ENCODE data around the gene EXOG.

Gene EXOG

GRCh38 chr3:38459499-38460048, 36.6 kb upstream of the EXOG start:
- DNase-seq: no peak
- no peak for TF ChIP-seq POLR2A (IDR thresholded peaks at IDR 0.05; ENCODE audit: low read length)
- no peak for TF ChIP-seq GATA1 (IDR thresholded peaks at IDR 0.05; ENCODE audit: low read depth, low read length)

GRCh38 chr3:38460377-38461270, 35.5 kb upstream of the EXOG start:
- no peak for DNase-seq
- no peak for TF ChIP-seq POLR2A (IDR thresholded peaks at IDR 0.05; ENCODE audit: low read length)
- no peak for TF ChIP-seq GATA1 (IDR thresholded peaks at IDR 0.05; ENCODE audit: low read depth, low read length)

GRCh38 chr3:38465588-38466154, 30.5 kb upstream of the EXOG start:
- no peak for DNase-seq
- TF ChIP-seq POLR2A (IDR thresholded peaks at IDR 0.05; ENCODE audit: low read length) (no peak), GATA1 (IDR thresholded peaks at IDR 0.05; ENCODE audit: low read depth, low read length) (no peak)

GRCh38 chr3:38468765-38469164, 27.4 kb upstream of the EXOG start:
- no peak for TF ChIP-seq POLR2A (IDR thresholded peaks at IDR 0.05; ENCODE audit: low read length)
- no peak for DNase-seq

- TF ChIP-seq GATA1 (IDR thresholded peaks at IDR 0.05; ENCODE audit: low read depth, low read length) (no peak), POLR2A (IDR thresholded peaks at IDR 0.05; ENCODE audit: low read length) (no peak)
- no peak for DNase-seq
Measured at GRCh38 chr3:38469852-38470251, 26.3 kb upstream of the EXOG start.

GRCh38 chr3:38471260-38471857, 24.8 kb upstream of the EXOG start:
- DNase-seq: no peak
- TF ChIP-seq POLR2A (IDR thresholded peaks at IDR 0.05; ENCODE audit: low read length) (no peak), GATA1 (IDR thresholded peaks at IDR 0.05; ENCODE audit: low read depth, low read length) (no peak)

- no peak for TF ChIP-seq GATA1 (IDR thresholded peaks at IDR 0.05; ENCODE audit: low read depth, low read length)
- no peak for TF ChIP-seq POLR2A (IDR thresholded peaks at IDR 0.05; ENCODE audit: low read length)
- DNase-seq: no peak
Measured at GRCh38 chr3:38472342-38472741, 23.8 kb upstream of the EXOG start.

- TF ChIP-seq POLR2A (IDR thresholded peaks at IDR 0.05; ENCODE audit: low read length) (no peak), GATA1 (IDR thresholded peaks at IDR 0.05; ENCODE audit: low read depth, low read length) (no peak)
Measured at GRCh38 chr3:38473229-38473628, 22.9 kb upstream of the EXOG start.

GRCh38 chr3:38474928-38475605, 21.1 kb upstream of the EXOG start:
- TF ChIP-seq GATA1 (IDR thresholded peaks at IDR 0.05; ENCODE audit: low read depth, low read length): no peak
- no peak for TF ChIP-seq POLR2A (IDR thresholded peaks at IDR 0.05; ENCODE audit: low read length)
- no peak for DNase-seq

More at GRCh38 chr3:38473229-38473628, 22.9 kb upstream of the EXOG start:
- DNase-seq: no peak

GRCh38 chr3:38475716-38476115, 20.4 kb upstream of the EXOG start:
- DNase-seq: no peak
- TF ChIP-seq POLR2A (IDR thresholded peaks at IDR 0.05; ENCODE audit: low read length) (no peak), GATA1 (IDR thresholded peaks at IDR 0.05; ENCODE audit: low read depth, low read length) (no peak)

- no peak for DNase-seq
- TF ChIP-seq POLR2A (IDR thresholded peaks at IDR 0.05; ENCODE audit: low read length) (no peak), GATA1 (IDR thresholded peaks at IDR 0.05; ENCODE audit: low read depth, low read length) (no peak)
Measured at GRCh38 chr3:38476157-38476756, 19.9 kb upstream of the EXOG start.

GRCh38 chr3:38477057-38477820, 18.9 kb upstream of the EXOG start:
- TF ChIP-seq POLR2A (IDR thresholded peaks at IDR 0.05; ENCODE audit: low read length) (no peak), GATA1 (IDR thresholded peaks at IDR 0.05; ENCODE audit: low read depth, low read length) (no peak)
- DNase-seq: no peak

Measured in erythroblast (primary cell).